Stimulated activated CD8-positive, alpha-beta memory T cell treated with anti-CD3 and anti-CD28 coated beads, Interleukin-7, amount 100 ng/mL, for 4 hours (primary cell): ENCODE data around the gene ROBO2.

Source experiments
- DNase-seq, 2 donors: peaks; one replicate each; pipeline ENCODE4 v3.0.0-alpha.2; 2020; ENCODE audit warnings: low read depth in 2 of 2

The ROBO2 gene

DNA sequence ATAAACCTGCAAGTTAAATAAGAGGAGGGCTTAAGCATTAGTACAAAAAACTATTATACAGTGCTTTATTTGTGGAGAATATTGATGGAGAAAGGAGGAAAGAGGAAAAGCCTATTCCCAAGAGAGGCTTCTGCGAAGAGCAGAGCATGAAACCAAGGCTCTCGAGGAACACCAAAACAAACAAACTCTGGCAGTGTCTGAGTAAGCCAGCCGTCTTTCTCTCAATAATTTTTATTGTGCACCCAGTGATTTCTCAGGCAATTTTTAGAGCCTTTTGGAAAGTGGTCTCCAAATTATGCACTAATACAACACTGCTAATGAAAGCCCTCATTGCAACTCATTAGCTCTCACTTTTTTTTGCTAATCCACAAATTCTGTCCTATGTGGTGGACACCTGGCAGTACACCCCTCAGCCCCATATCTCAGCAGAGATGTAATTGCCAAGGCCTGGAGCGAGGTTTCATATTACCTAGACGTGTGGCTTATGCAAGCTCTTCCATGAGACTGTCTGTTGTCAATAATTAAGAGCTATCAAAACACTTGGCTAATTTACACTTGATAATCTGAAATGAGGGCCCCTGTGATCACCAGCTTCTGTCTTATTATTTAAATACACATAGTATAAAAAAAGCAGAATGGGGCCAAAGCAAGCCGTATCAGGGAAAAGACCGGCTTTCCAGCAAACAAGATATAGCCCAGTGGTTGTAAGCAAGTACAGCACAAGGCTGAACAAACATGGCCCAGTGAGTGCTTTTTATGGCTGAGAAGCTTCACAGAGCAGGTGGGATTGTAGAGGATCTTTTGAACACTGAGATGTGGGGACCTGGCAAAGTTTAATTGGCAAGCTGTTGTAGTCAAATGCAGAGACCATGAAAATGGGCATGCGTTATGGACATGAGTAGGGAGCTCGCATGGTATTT lies 216.9 kb downstream of the ROBO2 start:
- no peak for DNase-seq

GRCh38 chr3:77259694-77260093 lies 219.8 kb downstream of the ROBO2 start:
- DNase-seq: no peak

DNA sequence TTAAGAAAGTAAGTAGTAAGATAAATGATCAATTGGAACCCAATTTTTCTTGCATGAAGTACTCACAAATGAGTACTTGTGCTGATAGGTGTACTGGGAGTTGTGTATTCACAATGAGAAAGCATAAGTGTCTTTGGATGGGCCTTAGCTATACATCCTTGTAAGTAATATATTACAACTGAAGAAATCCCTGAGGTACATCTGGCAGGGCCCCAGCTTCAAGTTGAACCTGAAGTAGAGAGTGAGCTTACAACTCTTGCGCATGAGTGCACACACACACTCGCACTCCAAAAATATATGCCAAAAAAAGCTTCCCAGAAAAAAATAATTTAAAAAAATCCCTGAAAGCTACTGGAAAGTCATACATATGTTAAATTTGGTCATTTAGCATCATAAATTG lies 222.5 kb downstream of the ROBO2 start:
- no peak for DNase-seq

- DNase-seq: no peak
These were observed 227.7 kb downstream of the ROBO2 start for GRCh38 chr3:77267589-77267988.

DNA sequence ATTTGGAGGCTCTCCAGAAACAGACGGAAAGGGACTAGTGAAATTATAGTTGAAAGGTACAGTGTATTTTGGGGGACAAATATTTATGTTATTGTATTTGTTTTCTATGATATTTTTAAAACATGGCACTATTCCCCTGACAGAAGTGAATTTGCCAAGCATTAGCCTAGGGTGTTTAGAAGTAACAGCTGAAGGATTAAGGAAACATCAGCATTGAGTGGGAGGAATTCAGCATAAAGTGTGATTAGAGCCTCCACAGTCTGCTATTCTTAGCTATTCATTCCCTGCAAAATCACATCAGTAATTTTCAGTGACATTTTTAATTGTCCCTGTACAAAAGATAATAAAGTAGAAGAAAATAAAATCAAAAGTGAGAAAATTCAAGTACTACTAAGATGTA lies 231.4 kb downstream of the ROBO2 start:
- no peak for DNase-seq

DNA sequence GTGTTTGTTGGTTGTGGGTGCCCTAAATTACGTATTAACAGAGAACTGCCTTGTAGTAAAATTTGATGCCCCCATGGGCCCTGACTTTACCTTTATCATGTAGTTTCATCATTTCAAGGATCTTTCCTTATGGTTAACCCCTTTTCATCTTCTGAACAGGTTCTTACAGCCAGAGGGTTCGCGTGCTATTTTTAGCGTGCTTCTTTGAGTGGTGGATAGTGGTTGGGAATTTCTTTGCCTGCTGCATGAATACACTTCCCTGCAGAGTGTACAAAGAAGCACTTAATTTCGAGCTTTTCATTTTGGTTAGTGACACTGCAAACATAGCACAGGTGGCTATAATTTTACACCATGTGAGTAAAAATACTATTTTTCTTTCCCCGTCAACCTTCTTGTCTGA lies 231.8 kb downstream of the ROBO2 start:
- DNase-seq: no peak

DNA sequence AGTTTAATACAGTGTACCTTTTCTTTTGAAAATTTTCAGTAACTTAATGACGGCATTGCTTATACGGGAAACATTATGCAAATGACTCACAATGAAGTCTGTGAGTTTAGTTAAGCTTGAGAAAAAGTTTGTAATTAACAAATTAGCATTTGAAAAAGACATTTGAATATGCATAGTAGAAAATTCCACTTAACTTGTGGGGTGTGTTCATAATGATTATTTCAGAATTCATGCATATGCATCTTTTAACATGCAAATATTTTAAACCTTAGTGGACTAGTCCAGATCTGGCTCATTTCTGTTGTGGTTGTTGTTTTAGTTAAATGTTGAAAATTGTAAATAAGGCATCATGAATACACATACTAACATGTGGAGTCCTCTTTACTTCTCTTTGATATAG lies 239.4 kb downstream of the ROBO2 start:
- no peak for DNase-seq

DNA sequence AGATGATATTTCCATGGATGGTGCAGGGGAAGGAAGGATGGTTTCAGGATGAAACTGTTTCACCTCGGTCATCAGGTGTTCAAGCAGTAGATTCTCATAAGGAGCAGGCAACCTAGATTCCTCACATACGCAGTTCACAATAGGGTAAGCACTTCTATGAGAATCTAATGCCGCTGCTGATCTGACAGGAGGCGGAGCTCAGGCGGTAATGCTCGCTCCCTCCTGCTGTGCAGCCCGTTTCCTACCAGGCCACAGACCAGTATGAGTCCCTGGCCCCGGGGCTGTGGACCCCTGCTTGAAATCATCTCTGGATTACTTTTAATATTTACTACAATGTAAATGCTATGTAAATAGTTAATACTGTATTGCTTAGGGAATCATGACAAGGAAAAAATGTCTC lies 241.8 kb downstream of the ROBO2 start:
- no peak for DNase-seq

- no peak for DNase-seq
These were observed 243.2 kb downstream of the ROBO2 start for GRCh38 chr3:77283108-77283507.

GRCh38 chr3:77288348-77288747 lies 248.4 kb downstream of the ROBO2 start:
- DNase-seq: no peak

- no peak for DNase-seq
These were observed 256.6 kb downstream of the ROBO2 start for GRCh38 chr3:77296527-77296926.

DNA sequence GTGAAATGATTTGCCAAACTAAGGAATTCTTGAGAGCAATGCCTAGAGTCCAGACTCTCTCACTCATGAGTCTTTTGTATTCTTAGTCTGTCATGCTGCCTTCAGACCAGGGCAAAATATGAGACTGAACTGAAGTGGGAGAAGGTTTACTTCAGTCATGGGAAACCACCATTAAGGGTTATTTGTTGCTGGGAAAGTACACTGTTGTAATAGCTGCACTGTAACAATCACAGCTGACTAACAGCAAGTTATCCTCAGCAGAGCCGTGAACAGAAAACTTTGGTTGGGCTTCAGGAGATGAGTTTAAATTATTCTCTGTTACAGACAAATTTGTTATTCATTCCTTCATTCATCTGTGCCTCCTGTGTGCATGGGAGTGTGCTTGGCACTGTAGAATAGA lies 258.5 kb downstream of the ROBO2 start:
- no peak for DNase-seq

GRCh38 chr3:77303955-77304699 lies 264.2 kb downstream of the ROBO2 start:
- DNase-seq: no peak

DNA sequence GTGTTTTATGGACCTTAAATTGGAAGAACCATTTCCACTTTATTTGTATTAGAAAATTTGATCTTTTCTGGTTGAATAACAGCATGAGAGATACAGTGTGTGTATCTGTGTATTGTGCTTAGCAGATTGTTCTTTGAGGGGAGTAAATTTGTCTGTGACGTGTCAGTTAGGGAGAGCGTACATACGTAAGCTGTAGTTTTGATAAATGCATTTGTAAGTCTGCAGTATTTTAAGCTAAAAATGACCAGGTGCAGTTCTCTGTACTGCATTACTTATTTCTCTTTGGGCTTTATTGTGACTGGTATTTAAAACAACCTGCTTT lies 264.8 kb downstream of the ROBO2 start:
- DNase-seq: no peak

- no peak for DNase-seq
These were observed 269.6 kb downstream of the ROBO2 start for GRCh38 chr3:77309460-77309859.

GRCh38 chr3:77313843-77314242 lies 273.9 kb downstream of the ROBO2 start:
- no peak for DNase-seq

GRCh38 chr3:77319711-77320110 lies 279.8 kb downstream of the ROBO2 start:
- DNase-seq: no peak

DNA sequence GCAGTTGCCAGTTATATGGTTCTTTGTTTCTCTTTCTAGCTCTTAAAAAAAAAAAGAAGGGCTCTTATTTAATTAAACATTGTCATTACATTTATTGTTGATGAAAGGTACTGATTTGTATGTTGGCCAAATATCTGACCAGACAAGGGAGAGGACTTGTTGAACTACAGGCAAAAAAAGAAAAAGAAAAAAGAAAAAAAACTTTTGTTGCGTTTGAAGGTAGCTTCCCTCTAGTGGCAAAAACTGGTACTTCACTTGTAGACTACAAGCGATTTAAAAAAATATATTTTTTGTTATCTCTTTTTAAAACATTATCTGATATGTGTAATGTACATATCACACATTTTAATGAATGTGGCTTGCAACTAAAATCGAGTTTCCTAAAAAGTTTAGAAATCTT lies 280.6 kb downstream of the ROBO2 start:
- no peak for DNase-seq

- no peak for DNase-seq
These were observed 281.7 kb downstream of the ROBO2 start for GRCh38 chr3:77321646-77322045.

DNA sequence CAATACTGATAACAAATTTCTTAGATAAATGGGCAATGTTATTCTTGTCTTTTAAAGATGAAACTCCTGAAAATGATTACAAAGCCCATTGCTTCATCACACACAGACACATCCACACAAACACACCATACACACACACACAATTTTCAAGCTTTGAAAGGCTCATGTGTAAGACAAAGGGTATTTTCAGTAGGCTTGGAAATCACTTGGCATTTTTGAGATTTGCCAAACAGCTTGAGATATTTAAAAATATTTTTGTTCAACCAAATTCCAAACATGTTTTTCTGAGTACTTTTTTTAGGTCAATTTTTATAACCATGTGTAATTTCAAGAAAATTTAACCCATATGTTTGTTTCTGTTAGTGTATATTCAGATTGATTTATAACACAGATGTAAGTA lies 283.7 kb downstream of the ROBO2 start:
- DNase-seq: no peak

DNA sequence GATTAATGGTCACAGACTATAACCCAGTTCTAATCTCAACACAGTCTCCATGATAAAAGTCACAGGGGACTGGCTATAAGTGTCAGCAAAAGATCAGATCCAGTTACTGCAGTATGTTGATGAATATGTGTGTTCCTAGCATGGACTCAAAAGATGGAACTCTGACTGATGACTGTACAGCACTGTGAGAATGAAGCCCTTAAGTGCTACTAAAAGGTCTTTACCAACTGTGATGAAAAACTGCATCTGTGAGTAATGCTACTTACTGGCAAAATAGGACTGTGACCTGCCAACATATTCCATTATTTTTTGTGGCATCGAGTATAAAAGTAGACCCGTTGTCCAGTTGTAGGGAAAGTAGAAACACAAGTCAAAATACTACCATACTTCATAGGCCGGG lies 284.2 kb downstream of the ROBO2 start:
- DNase-seq: no peak

GRCh38 chr3:77325280-77325679 lies 285.4 kb downstream of the ROBO2 start:
- no peak for DNase-seq

DNA sequence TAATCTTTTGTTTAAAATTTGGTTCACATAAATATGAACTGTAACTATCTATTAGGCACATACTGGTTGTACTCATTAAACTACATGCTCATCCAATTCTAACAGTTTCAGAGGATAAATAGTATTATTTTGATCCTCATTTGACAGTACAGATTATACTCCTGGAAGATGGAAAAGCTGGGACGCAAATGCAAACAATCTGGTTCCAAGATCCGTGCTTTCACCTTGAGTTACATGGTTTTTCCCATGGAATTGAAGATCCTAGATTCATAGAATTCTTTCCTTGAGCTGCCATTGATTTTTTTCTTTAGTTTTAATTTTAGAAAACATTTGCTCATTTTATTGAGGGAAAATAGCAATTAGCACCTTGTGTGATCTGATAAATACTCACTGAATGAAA lies 285.8 kb downstream of the ROBO2 start:
- no peak for DNase-seq
